OCI-LY1 (cell line): ENCODE data around the gene PRR15L.

Experiments used
- H2AFZ ChIP-seq: fragments of 200-600 bp; sonication (generic), shearing (Covaris generic); 2 replicates; pipeline ENCODE4 v1.6.0; 2014; ENCODE audit warnings: antibody characterized with exemption, mild to moderate bottlenecking, low read length
- H3F3A ChIP-seq: fragments of 200-600 bp; sonication (generic), shearing (Covaris generic); 2 replicates; pipeline ENCODE4 v1.6.0; 2014; ENCODE audit warnings: mild to moderate bottlenecking, antibody characterized with exemption, low read length, moderate library complexity; ENCODE audit not compliant: insufficient read depth
- H3K27ac ChIP-seq: fragments of 200-600 bp; sonication (generic); 2 replicates; pipeline ENCODE4 v1.5.1; 2014; ENCODE audit warnings: low read length, mixed run types, mild to moderate bottlenecking, low read depth; ENCODE audit not compliant: poor library complexity, severe bottlenecking
- H3K27me3 ChIP-seq: fragments of 200-600 bp; sonication (generic); 2 replicates; pipeline ENCODE4 v1.6.0; 2014; ENCODE audit warnings: antibody characterized with exemption, mild to moderate bottlenecking, low read length, moderate library complexity; ENCODE audit not compliant: insufficient read depth
- H3K36me3 ChIP-seq: fragments of 200-600 bp; sonication (generic); 2 replicates; pipeline ENCODE4 v1.6.1; 2014; ENCODE audit warnings: mild to moderate bottlenecking, antibody characterized with exemption, low read length, moderate library complexity, mixed read lengths; ENCODE audit not compliant: insufficient read depth
- H3K4me1 ChIP-seq: fragments of 200-600 bp; sonication (generic); 2 replicates; pipeline ENCODE4 v1.5.1; 2014; ENCODE audit warnings: mild to moderate bottlenecking, low read length, moderate library complexity; ENCODE audit not compliant: insufficient read depth, severe bottlenecking
- H3K4me2 ChIP-seq: fragments of 200-600 bp; sonication (generic), shearing (Covaris generic); 2 replicates; pipeline ENCODE4 v1.6.1; 2014; ENCODE audit warnings: low read length
- H3K4me3 ChIP-seq: fragments of 200-600 bp; sonication (generic); 2 replicates; pipeline ENCODE4 v1.5.1; 2014; ENCODE audit warnings: low read length, low read depth, mild to moderate bottlenecking, mixed read lengths; ENCODE audit not compliant: poor library complexity, severe bottlenecking
- H3K79me2 ChIP-seq: fragments of 200-600 bp; shearing (Covaris generic); 2 replicates; pipeline ENCODE4 v1.6.1; 2016; ENCODE audit warnings: mixed run types, low read length, mixed read lengths; ENCODE audit not compliant: insufficient read depth
- H3K9ac ChIP-seq: fragments of 200-600 bp; sonication (generic), shearing (Covaris generic); 2 replicates; pipeline ENCODE4 v1.6.1; 2014; ENCODE audit warnings: mild to moderate bottlenecking, low read length, mixed read lengths
- H3K9me2 ChIP-seq: fragments of 200-600 bp; sonication (generic), shearing (Covaris generic); 2 replicates; pipeline ENCODE4 v1.6.1; 2014; ENCODE audit warnings: low read depth, mild to moderate bottlenecking, low read length, mixed read lengths
- H3K9me3 ChIP-seq: fragments of 200-600 bp; shearing (Covaris generic); 2 replicates; pipeline ENCODE4 v1.6.1; 2014; ENCODE audit warnings: low read length, mixed read lengths
- H4K20me1 ChIP-seq: fragments of 200-600 bp; sonication (generic), shearing (Covaris generic); 2 replicates; pipeline ENCODE4 v1.6.0; 2016; ENCODE audit warnings: mild to moderate bottlenecking, low read length; ENCODE audit not compliant: insufficient read depth
- CTCF ChIP-seq: fragments of 200-600 bp; sonication (generic), shearing (Covaris generic); IDR thresholded peaks from 2 replicates; pipeline ENCODE4 v1.5.1; 2017; ENCODE audit warnings: mild to moderate bottlenecking, antibody characterized with exemption, low read length, moderate library complexity, mixed read lengths
- EZH2 ChIP-seq: fragments of 200-600 bp; sonication (generic), shearing (Covaris generic); IDR thresholded peaks from 2 replicates; pipeline ENCODE4 v1.8.0; 2017; ENCODE audit warnings: borderline replicate concordance, mixed run types, mild to moderate bottlenecking, antibody characterized with exemption, low read length, moderate library complexity, mixed read lengths

PRR15L gene

DNA sequence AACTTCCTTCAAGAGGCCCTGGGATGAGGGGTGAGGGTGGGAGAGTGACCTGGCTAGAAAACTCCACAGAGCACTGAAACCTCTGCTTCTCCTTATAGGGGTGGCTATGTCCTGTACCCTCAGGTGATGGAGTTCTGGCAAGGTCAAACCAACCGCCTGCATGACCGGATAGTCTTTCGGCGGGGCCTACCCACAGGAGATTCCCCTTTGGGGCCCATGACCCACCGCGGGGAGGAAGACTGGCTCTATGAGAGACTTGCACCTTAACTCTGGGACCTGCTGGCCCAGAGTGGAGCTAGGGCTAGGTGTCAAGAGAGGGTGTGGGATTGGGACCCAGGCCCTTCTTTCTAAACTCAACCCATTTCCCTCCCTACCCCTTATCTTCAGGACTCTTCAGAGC, 11.2 kb downstream of the PRR15L start:
- Histone ChIP-seq H3K4me1 (peaks cover 34% of the 10 kb centered on the region), H3K4me3 (no peak overlapping the region), H3K36me3 (peaks cover 55% of the 10 kb centered on the region), H3K79me2 (no peaks in the 10 kb centered on the region), H3K27me3 (no peaks in the 10 kb centered on the region), H2AFZ (no peak overlapping the region), H4K20me1 (no peaks in the 10 kb centered on the region), H3K9me3 (no peaks in the 10 kb centered on the region), H3K27ac (no peak overlapping the region), H3K4me2 (no peak overlapping the region), H3K9me2 (no peaks in the 10 kb centered on the region), H3K9ac (no peak overlapping the region), H3F3A (no peaks in the 10 kb centered on the region)
- no peak for TF ChIP-seq EZH2
- TF ChIP-seq CTCF: no peak

- Histone ChIP-seq H3K4me2 (no peak overlapping the region), H2AFZ (no peak overlapping the region), H3K9me3 (no peaks in the 10 kb centered on the region), H3K36me3 (peaks cover 51% of the 10 kb centered on the region), H3K9ac (no peak overlapping the region), H3K79me2 (no peaks in the 10 kb centered on the region), H3K4me1 (peaks cover 38% of the 10 kb centered on the region), H3K4me3 (no peak overlapping the region), H3K27me3 (no peaks in the 10 kb centered on the region), H3K27ac (no peak overlapping the region), H3F3A (no peaks in the 10 kb centered on the region), H3K9me2 (no peaks in the 10 kb centered on the region), H4K20me1 (no peaks in the 10 kb centered on the region)
- TF ChIP-seq CTCF (no peak), EZH2 (no peak)
Measured at GRCh38 chr17:47945529-47946508, 11.9 kb downstream of the PRR15L start.

DNA sequence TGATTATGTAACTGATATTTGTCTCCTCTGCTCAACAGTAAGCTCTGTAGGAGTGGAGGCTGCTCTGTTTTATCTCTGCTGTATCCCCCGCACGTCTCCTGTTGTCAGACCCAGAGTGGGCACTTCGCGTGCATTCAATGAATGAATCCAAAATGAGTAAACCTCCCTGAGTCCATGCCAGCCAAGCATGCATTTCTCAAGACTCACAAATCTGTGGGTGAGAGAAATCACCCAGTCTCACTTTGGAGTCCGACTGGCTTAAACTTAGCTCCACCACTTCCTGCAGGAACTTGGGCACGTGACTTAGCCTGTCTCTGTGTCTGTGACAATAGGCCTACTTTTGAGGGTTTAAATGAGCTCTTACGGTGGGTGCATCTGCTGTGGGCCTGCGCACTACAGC, 12.6 kb downstream of the PRR15L start:
- no peaks in the 10 kb centered on the region for H3K27me3 ChIP-seq
- no peaks in the 10 kb centered on the region for H3K9me2 ChIP-seq
- peaks cover 49% of the 10 kb centered on the region for H3K36me3 ChIP-seq
- H4K20me1 ChIP-seq: no peaks in the 10 kb centered on the region
- H3F3A ChIP-seq: no peaks in the 10 kb centered on the region
- no peak overlapping the region for H2AFZ ChIP-seq
- H3K4me2 ChIP-seq: no peak overlapping the region
- H3K27ac ChIP-seq: no peak overlapping the region
- H3K9me3 ChIP-seq: no peaks in the 10 kb centered on the region
- H3K79me2 ChIP-seq: no peaks in the 10 kb centered on the region
- no peak for TF ChIP-seq CTCF
- no peak for TF ChIP-seq EZH2
- no peak overlapping the region for H3K4me3 ChIP-seq
- peaks cover 46% of the 10 kb centered on the region for H3K4me1 ChIP-seq
- no peak overlapping the region for H3K9ac ChIP-seq
